H1 (cell line): ENCODE results near the gene CFAP221. TPM values are rescaled to one million over a fixed set of nuclear protein-coding genes. Genes with fewer than 3 reads are reported as not detected.

Experiments
- CTCF ChIA-PET: fragments of 300-600 bp; sonication (Branson Sonifier 250); formaldehyde crosslinking; loops from one replicate; lab custom pipeline; 2021; ENCODE audit not compliant: partially characterized antibody; lab: Charles Lee
- POLR2A ChIA-PET: fragments of 300-600 bp; sonication (Branson Sonifier 250); formaldehyde crosslinking; loops from one replicate; lab custom pipeline; 2021; ENCODE audit warnings: inconsistent platforms; ENCODE audit not compliant: partially characterized antibody; lab: Charles Lee
- DNase-seq, 2 experiments: peaks; one replicate each; pipeline versions ENCODE4 v3.0.0 to v3.0.0-alpha.2; 2010 to 2022; ENCODE audit warnings: low spot score in 2 of 2, low read depth in 1 of 2, mixed read lengths in 1 of 2
- FAIRE-seq: peaks from 2 replicates; lab custom pipeline; 2011; peaks lifted over from hg19 to GRCh38; lab: Jason Lieb, UNC
- H2AFZ ChIP-seq: 2 replicates; pipeline ENCODE4 v1.8.1; 2012; ENCODE audit warnings: low read length, inconsistent platforms
- H2AK5ac ChIP-seq: 2 replicates; pipeline ENCODE4 v1.6.1; 2013; ENCODE audit warnings: low read depth, low read length
- H2BK120ac ChIP-seq: replicated peaks from 2 replicates; pipeline ENCODE3; 2013; ENCODE audit warnings: low read depth, low read length, inconsistent platforms
- H2BK12ac ChIP-seq: 2 replicates; pipeline ENCODE4 v1.6.1; 2013; ENCODE audit warnings: low read depth, low read length
- H2BK15ac ChIP-seq: 2 replicates; pipeline ENCODE4 v1.6.1; 2013; ENCODE audit warnings: low read length
- H2BK20ac ChIP-seq: 2 replicates; pipeline ENCODE4 v1.6.1; 2013; ENCODE audit warnings: low read length
- H2BK5ac ChIP-seq: 2 replicates; pipeline ENCODE4 v1.6.1; 2013; ENCODE audit warnings: low read depth, low read length
- H3K14ac ChIP-seq: 2 replicates; pipeline ENCODE4 v1.6.1; 2013; ENCODE audit warnings: inconsistent platforms; ENCODE audit not compliant: insufficient read length
- H3K18ac ChIP-seq: 2 replicates; pipeline ENCODE4 v1.6.1; 2013; ENCODE audit warnings: low read length; ENCODE audit errors: extremely low read depth
- H3K23ac ChIP-seq: 2 replicates; pipeline ENCODE4 v1.6.1; 2013; ENCODE audit warnings: inconsistent platforms; ENCODE audit not compliant: insufficient read length
- H3K23me2 ChIP-seq: 2 replicates; pipeline ENCODE4 v1.6.1; 2013; ENCODE audit warnings: low read depth, low read length
- H3K27ac ChIP-seq: 2 replicates; pipeline ENCODE4 v1.6.1; 2011; ENCODE audit warnings: low read depth, low read length, inconsistent platforms
- H3K27me3 ChIP-seq, 4 experiments: replicated peaks in 1 of 4; 1 replicate in 1 of 4; 2 replicates in 3 of 4; pipeline versions ENCODE4 v1.6.1 to v1.8.1; 2011 to 2013; ENCODE audit warnings: low read length in 3 of 4, mild to moderate bottlenecking in 3 of 4, inconsistent platforms in 2 of 4, mixed read lengths in 2 of 4, moderate library complexity in 1 of 4; ENCODE audit not compliant: control insufficient read depth in 3 of 4, insufficient read depth in 3 of 4; ENCODE audit errors: extremely low read depth in 1 of 4
- H3K36me3 ChIP-seq, 4 experiments: 2 replicates each; pipeline versions ENCODE4 v1.6.1 to v1.8.1; 2011 to 2013; ENCODE audit warnings: mild to moderate bottlenecking in 4 of 4, low read length in 3 of 4, moderate library complexity in 2 of 4, control low read depth in 1 of 4, inconsistent platforms in 1 of 4; ENCODE audit not compliant: insufficient read depth in 4 of 4, control insufficient read depth in 2 of 4
- H3K4ac ChIP-seq: replicated peaks from 2 replicates; pipeline ENCODE3; 2013; ENCODE audit warnings: low read length, low read depth, mixed read lengths, inconsistent platforms; ENCODE audit not compliant: insufficient read length
- H3K4me1 ChIP-seq, 4 experiments: replicated peaks in 1 of 4; 1 replicate in 1 of 4; 2 replicates in 3 of 4; pipeline versions ENCODE4 v1.6.1 to v1.8.1; 2011 to 2013; ENCODE audit warnings: low read length in 3 of 4, inconsistent platforms in 2 of 4, mixed read lengths in 1 of 4; ENCODE audit not compliant: insufficient read depth in 4 of 4, control insufficient read depth in 3 of 4
- H3K4me2 ChIP-seq, 2 experiments: 2 replicates each; pipeline versions ENCODE4 v1.6.1 to v1.8.1; 2011 to 2013; ENCODE audit warnings: low read depth in 2 of 2, low read length in 2 of 2, control low read depth in 1 of 2, inconsistent platforms in 1 of 2, mild to moderate bottlenecking in 1 of 2; ENCODE audit not compliant: insufficient read depth in 1 of 2
- H3K4me3 ChIP-seq, 4 experiments: fragments of 200-600, 300-600 bp in 1 of 4; sonication (generic), shearing (Covaris generic), sonication (Bioruptor Twin) in 1 of 4; 2 replicates each; pipeline versions ENCODE4 v1.5.1 to v1.8.1; 2011 to 2016; ENCODE audit warnings: low read length in 4 of 4, low read depth in 3 of 4, control low read depth in 2 of 4, inconsistent platforms in 2 of 4, mild to moderate bottlenecking in 2 of 4, mixed read lengths in 1 of 4, moderate library complexity in 1 of 4; ENCODE audit not compliant: insufficient read depth in 2 of 4; ENCODE audit errors: extremely low read depth in 1 of 4
- H3K56ac ChIP-seq: replicated peaks from 2 replicates; pipeline ENCODE3; 2013; ENCODE audit warnings: low read depth, mild to moderate bottlenecking, mixed read lengths, low read length, inconsistent platforms; ENCODE audit not compliant: insufficient read length
- H3K79me1 ChIP-seq: 2 replicates; pipeline ENCODE4 v1.6.1; 2013; ENCODE audit warnings: low read depth, low read length, control low read depth
- H3K79me2 ChIP-seq, 2 experiments: 2 replicates each; pipeline versions ENCODE4 v1.6.1 to v1.8.1; 2012 to 2013; ENCODE audit warnings: low read length in 2 of 2, mild to moderate bottlenecking in 2 of 2, inconsistent platforms in 1 of 2; ENCODE audit not compliant: insufficient read depth in 2 of 2, control insufficient read depth in 1 of 2
- H3K9ac ChIP-seq, 4 experiments: replicated peaks in 1 of 4; 1 replicate in 1 of 4; 2 replicates in 3 of 4; pipeline versions ENCODE4 v1.6.1 to v1.8.1; 2011 to 2013; ENCODE audit warnings: low read depth in 3 of 4, low read length in 3 of 4, control low read depth in 2 of 4, mild to moderate bottlenecking in 2 of 4, moderate library complexity in 2 of 4, inconsistent platforms in 1 of 4; ENCODE audit errors: extremely low read depth in 1 of 4
- H3K9me3 ChIP-seq, 2 experiments: 2 replicates each; pipeline versions ENCODE4 v1.6.1 to v1.8.1; 2012 to 2013; ENCODE audit warnings: mild to moderate bottlenecking in 2 of 2, moderate library complexity in 2 of 2, control low read depth in 1 of 2, inconsistent platforms in 1 of 2, low read depth in 1 of 2, low read length in 1 of 2, mixed read lengths in 1 of 2; ENCODE audit not compliant: insufficient read depth in 2 of 2
- H4K20me1 ChIP-seq, 2 experiments: replicated peaks in 1 of 2; 2 replicates each; pipeline versions ENCODE3 to v1.8.1; 2011 to 2013; ENCODE audit warnings: inconsistent platforms in 2 of 2, low read length in 2 of 2, mild to moderate bottlenecking in 1 of 2; ENCODE audit not compliant: insufficient read depth in 2 of 2, control insufficient read depth in 1 of 2
- H4K5ac ChIP-seq: 2 replicates; pipeline ENCODE4 v1.6.1; 2013; ENCODE audit warnings: low read length, low read depth, mixed read lengths, inconsistent platforms; ENCODE audit not compliant: insufficient read length
- H4K8ac ChIP-seq: 2 replicates; pipeline ENCODE4 v1.8.0; 2013; ENCODE audit warnings: mild to moderate bottlenecking, moderate library complexity, low read length, inconsistent platforms; ENCODE audit not compliant: insufficient read depth; ENCODE audit errors: extremely low read depth
- H4K91ac ChIP-seq: replicated peaks from 2 replicates; pipeline ENCODE3; 2013; ENCODE audit warnings: low read length, mixed read lengths, inconsistent platforms; ENCODE audit not compliant: insufficient read length
- CEBPB ChIP-seq: IDR thresholded peaks from 2 replicates; pipeline ENCODE4 v1.6.1; 2012; ENCODE audit warnings: low read depth, low read length
- HDAC2 ChIP-seq, 2 experiments: fragments of 300-600 bp in 1 of 2; sonication (generic) in 1 of 2; IDR thresholded peaks; 2 replicates each; pipeline ENCODE4 v1.6.1; 2011 to 2012; ENCODE audit warnings: low read depth in 2 of 2, low read length in 2 of 2, mild to moderate bottlenecking in 2 of 2, moderate library complexity in 2 of 2, borderline replicate concordance in 1 of 2, inconsistent platforms in 1 of 2
- JUN ChIP-seq: IDR thresholded peaks from 2 replicates; pipeline ENCODE4 v1.6.1; 2011; ENCODE audit warnings: low read depth, mild to moderate bottlenecking, improper control_type of control experiment, low read length
- RAD21 ChIP-seq, 2 experiments: IDR thresholded peaks in 1 of 2; conservative IDR thresholded peaks in 1 of 2; 2 replicates each; pipeline ENCODE4 v1.6.1; 2011; ENCODE audit warnings: low read depth in 2 of 2, low read length in 2 of 2, improper control_type of control experiment in 1 of 2, inconsistent platforms in 1 of 2, mild to moderate bottlenecking in 1 of 2, moderate library complexity in 1 of 2
- SIN3A ChIP-seq, 2 experiments: IDR thresholded peaks in 1 of 2; conservative IDR thresholded peaks in 1 of 2; 2 replicates each; pipeline ENCODE4 v1.6.1; 2011 to 2012; ENCODE audit warnings: low read length in 2 of 2, improper control_type of control experiment in 1 of 2, low read depth in 1 of 2, mild to moderate bottlenecking in 1 of 2
- SIRT6 ChIP-seq: IDR thresholded peaks from one replicate; pipeline ENCODE4 v1.7.1; 2012; ENCODE audit warnings: low read length, inconsistent platforms
- ZNF274 ChIP-seq: IDR thresholded peaks from 2 replicates; pipeline ENCODE4 v1.7.0; 2012; ENCODE audit warnings: low read length, borderline replicate concordance; ENCODE audit errors: extremely low read depth
- WGBS, 2 experiments: shearing (Covaris generic) in 1 of 2; methylation state at CpG; one replicate each; pipeline versions ENCODE4 v1.1.6 to v1.1.7; 2013 to 2015; ENCODE audit warnings: low lambda C conversion rate in 2 of 2, mixed read lengths in 2 of 2, inconsistent platforms in 1 of 2, low coverage in 1 of 2, missing lambda C conversion rate in 1 of 2; ENCODE audit not compliant: insufficient replicate concordance in 2 of 2, insufficient coverage in 1 of 2, insufficient read length in 1 of 2; ENCODE audit errors: extremely low coverage in 1 of 2, missing lambda C conversion rate in 1 of 2; 5-methylcytosine and 5-hydroxymethylcytosine counted together
- polyA plus RNA-seq, 7 experiments: library from polyadenylated mRNA; depleted of rRNA in 3 of 7; stranded (reverse) in 5 of 7; unstranded in 2 of 7; fragments of >200 nt in 5 of 7; fragments of 200-250 nt in 2 of 7; gene quantifications; 1 replicate in 5 of 7; 2 replicates in 1 of 7; 4 replicates in 1 of 7; pipeline versions ENCODE4 v1.2.1 to v1.2.3, GENCODE V29; 2011 to 2013; ENCODE audit warnings: missing spikeins in 2 of 7, mixed read lengths in 2 of 7
- total RNA-seq: library from RNA; stranded (reverse); fragmentation: NEBNext Ultra II Directional; extraction: Animal tissue kit (Norgen Biotek cat#: 25700); gene quantifications from 2 replicates; pipeline ENCODE4 v1.2.1, GENCODE V29; 2021
- TF ChIP-seq, protein P1 (sequence below), 3 experiments: IDR thresholded peaks; 1 replicate in 2 of 3; 2 replicates in 1 of 3; pipeline versions ENCODE4 v1.5.1 to v1.6.1; 2011; ENCODE audit warnings: low read length in 3 of 3, mild to moderate bottlenecking in 3 of 3, inconsistent platforms in 2 of 3, low read depth in 1 of 3, moderate library complexity in 1 of 3; ENCODE audit not compliant: insufficient read depth in 1 of 3; ENCODE audit errors: control extremely low read depth in 1 of 3

Gene CFAP221
- total and polyA plus RNA-seq, 2 of the 8 experiments (the other 6 are each of a cell fraction or from before 2014, with no cell fraction given): 0.14 to 0.71 TPM

DNA sequence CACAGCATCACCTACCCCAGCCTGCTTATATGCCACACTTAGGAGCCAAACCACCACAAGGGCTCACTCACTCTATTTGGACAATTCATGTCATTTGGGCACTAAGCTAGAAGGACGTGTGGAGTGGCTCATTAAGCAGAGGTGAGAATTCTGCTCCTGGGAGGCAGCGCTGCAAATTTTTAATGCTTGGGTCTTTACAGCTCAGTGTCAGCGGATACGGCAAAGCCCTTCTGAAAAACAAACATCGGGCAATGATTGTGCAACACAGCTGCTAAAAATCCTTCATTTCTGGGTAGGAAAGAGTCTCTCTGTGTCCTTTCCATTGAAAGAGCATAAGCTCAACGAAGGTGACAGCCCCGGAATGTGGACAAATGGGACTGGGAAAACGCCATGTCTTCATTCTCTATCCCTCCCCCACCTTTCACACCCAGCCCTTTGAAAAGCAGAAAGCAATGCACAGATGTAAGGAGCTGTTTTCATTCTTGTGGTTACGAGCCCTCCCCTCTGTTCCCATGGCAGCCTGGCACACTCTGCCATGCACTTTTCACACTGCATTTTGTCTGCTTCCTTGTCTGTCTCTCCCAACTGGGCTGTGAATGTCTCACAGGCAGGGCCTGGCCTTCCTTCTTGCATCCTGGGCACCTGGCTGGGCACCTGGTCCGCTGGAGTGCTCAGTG lies 150.7 kb downstream of the CFAP221 start:
- no peaks in the 10 kb centered on the region for H3K79me2 ChIP-seq
- WGBS, 2 experiments: 85% methylated on average over 10 of the region's 10 CpGs; no CpG with 5 or more reads in 1 of the 2 experiments
- H2AK5ac ChIP-seq: no peak overlapping the region
- peaks cover 14 to 39% (median 16%) of the 10 kb centered on the region in 4 experiments for H3K4me1 ChIP-seq
- no peak overlapping the region for H3K27ac ChIP-seq
- H3K23me2 ChIP-seq: peaks cover 7% of the 10 kb centered on the region
- H3K14ac ChIP-seq: no peak overlapping the region
- H3K27me3 ChIP-seq: no peaks in the 10 kb centered on the region
- no peak overlapping the region for H3K4me3 ChIP-seq
- no peak for DNase-seq
- no peak overlapping the region for H2BK120ac ChIP-seq
- H3K56ac ChIP-seq: no peak overlapping the region
- H3K18ac ChIP-seq: no peak overlapping the region
- H4K20me1 ChIP-seq: peaks cover 0 to 6% of the 10 kb centered on the region in 2 experiments
- H3K4ac ChIP-seq: no peak overlapping the region
- no peak overlapping the region for H3K23ac ChIP-seq
- ChIA-PET CTCF (interaction anchor here (0.6 to 1.6 kb wide), 8 partner anchors 8 to 808 kb away, joined by 3 to 4 read pairs (median 3); no protein-coding TSS in a partner anchor), POLR2A (interaction anchor here (1.8 to 4.3 kb wide), 2 partner anchors 11 to 14 kb away, joined by 8 to 22 read pairs; no protein-coding TSS in a partner anchor)
- no peak overlapping the region for H4K5ac ChIP-seq
- H2BK20ac ChIP-seq: 0 out of 2 replicates have a peak overlapping the region, but pooled peaks have one; percentile 11
- no peak overlapping the region for H2AFZ ChIP-seq
- no peak overlapping the region for H3K4me2 ChIP-seq
- H3K79me1 ChIP-seq: no peaks in the 10 kb centered on the region; the same call in 1 of the 2 replicates
- H2BK12ac ChIP-seq: 0 out of 2 replicates have a peak overlapping the region, but pooled peaks have one; percentile 20
- H2BK5ac ChIP-seq: peak overlapping the region; percentile 32; the same call in 1 of the 2 replicates
- FAIRE-seq: no peak
- H3K36me3 ChIP-seq: no peaks in the 10 kb centered on the region; a peak in 1 of 8 replicates
- peak overlapping the region; percentile 4 for H4K91ac ChIP-seq
- peak overlapping the region; percentile 36 for H2BK15ac ChIP-seq
- H3K9ac ChIP-seq: no peak overlapping the region
- no peaks in the 10 kb centered on the region for H3K9me3 ChIP-seq
- H4K8ac ChIP-seq: no peak overlapping the region
- TF ChIP-seq RAD21 (IDR thresholded peaks at IDR 0.05 in 1 of 2, conservative IDR thresholded peaks at IDR 0.05 in 1 of 2; ENCODE audit: low read depth in 2 of 2, low read length in 2 of 2) (no peak), SIRT6 (no peak), HDAC2 (IDR thresholded peaks at IDR 0.05; ENCODE audit: borderline replicate concordance in 1 of 2, low read depth in 2 of 2, low read length in 2 of 2) (no peak), CEBPB (peak; percentile 63; the same call in 1 of the 2 replicates), JUN (no peak), SIN3A (conservative IDR thresholded peaks at IDR 0.05 in 1 of 2, IDR thresholded peaks at IDR 0.05 in 1 of 2; ENCODE audit: low read depth in 1 of 2, low read length in 2 of 2) (0 out of 4 replicates have a peak, but pooled peaks of 1 of the 2 experiments have one; percentile 30), ZNF274 (no peak)
- TF ChIP-seq, protein P1, sequence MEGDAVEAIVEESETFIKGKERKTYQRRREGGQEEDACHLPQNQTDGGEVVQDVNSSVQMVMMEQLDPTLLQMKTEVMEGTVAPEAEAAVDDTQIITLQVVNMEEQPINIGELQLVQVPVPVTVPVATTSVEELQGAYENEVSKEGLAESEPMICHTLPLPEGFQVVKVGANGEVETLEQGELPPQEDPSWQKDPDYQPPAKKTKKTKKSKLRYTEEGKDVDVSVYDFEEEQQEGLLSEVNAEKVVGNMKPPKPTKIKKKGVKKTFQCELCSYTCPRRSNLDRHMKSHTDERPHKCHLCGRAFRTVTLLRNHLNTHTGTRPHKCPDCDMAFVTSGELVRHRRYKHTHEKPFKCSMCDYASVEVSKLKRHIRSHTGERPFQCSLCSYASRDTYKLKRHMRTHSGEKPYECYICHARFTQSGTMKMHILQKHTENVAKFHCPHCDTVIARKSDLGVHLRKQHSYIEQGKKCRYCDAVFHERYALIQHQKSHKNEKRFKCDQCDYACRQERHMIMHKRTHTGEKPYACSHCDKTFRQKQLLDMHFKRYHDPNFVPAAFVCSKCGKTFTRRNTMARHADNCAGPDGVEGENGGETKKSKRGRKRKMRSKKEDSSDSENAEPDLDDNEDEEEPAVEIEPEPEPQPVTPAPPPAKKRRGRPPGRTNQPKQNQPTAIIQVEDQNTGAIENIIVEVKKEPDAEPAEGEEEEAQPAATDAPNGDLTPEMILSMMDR (IDR thresholded peaks at IDR 0.05; ENCODE audit: control extremely low read depth in 1 of 3, insufficient read depth in 1 of 3, low read depth in 1 of 3, low read length in 3 of 3): no peak
